Erythroblast (primary cell): ENCODE results near the gene GLDC.

Experiments
- GATA1 ChIP-seq: IDR thresholded peaks from 2 replicates; pipeline ENCODE4 v1.6.1; 2011; ENCODE audit warnings: low read depth, mild to moderate bottlenecking, control low read depth, low read length, moderate library complexity
- POLR2A ChIP-seq: IDR thresholded peaks from 2 replicates; pipeline ENCODE4 v1.6.1; 2011; ENCODE audit warnings: mild to moderate bottlenecking, low read length

DNA sequence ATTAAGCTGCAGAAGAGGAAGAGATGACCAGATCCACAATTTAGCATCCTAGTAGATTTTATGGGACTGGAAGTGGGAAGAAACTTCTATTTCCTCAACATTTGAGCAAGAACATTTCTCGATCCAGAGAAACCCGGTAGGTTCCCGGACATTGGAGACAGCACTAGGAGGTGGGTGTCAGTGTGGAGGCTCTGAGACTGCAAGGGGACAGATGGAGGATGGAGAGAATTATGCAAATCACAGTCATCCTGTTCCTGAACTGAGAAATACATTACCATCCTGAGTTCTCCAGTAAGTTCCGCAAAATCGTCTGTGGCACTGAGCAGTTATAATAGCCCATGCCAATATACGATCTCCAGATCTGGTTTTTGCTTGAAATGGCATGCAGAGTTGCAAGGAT is 25.6 kb downstream of the GLDC start:
- TF ChIP-seq POLR2A (no peak), GATA1 (no peak)
